GM23338 (cell line): ENCODE data around the gene OCA2.

Experiments used
- CREB1 ChIP-seq: fragments of 250-450 bp; sonication (Bioruptor Pico); IDR thresholded peaks from 2 replicates; pipeline ENCODE4 v1.5.0; 2020; ENCODE audit warnings: low read depth, mild to moderate bottlenecking, moderate library complexity
- CTCF ChIP-seq, 2 experiments: fragments of 200-600 bp in 1 of 2; sonication (generic) in 1 of 2; conservative IDR thresholded peaks; 2 replicates each; pipeline versions ENCODE4 v1.5.1 to v1.6.1; 2016 to 2017; ENCODE audit warnings: antibody characterized with exemption in 2 of 2, low read depth in 2 of 2, mild to moderate bottlenecking in 2 of 2, moderate library complexity in 1 of 2
- ETS1 ChIP-seq: IDR thresholded peaks from 2 replicates; pipeline ENCODE4 v1.6.1; 2016; ENCODE audit warnings: antibody characterized with exemption
- EZH2 ChIP-seq: fragments of 200-600 bp; sonication (generic); IDR thresholded peaks from one replicate; pipeline ENCODE4 v1.8.0; 2017; ENCODE audit warnings: antibody characterized with exemption, mild to moderate bottlenecking, low read depth; ENCODE audit not compliant: unreplicated experiment
- EZH2phosphoT487 ChIP-seq: fragments of 200-600 bp; sonication (generic); IDR thresholded peaks from one replicate; pipeline ENCODE4 v1.8.1; 2018; ENCODE audit warnings: antibody characterized with exemption; ENCODE audit not compliant: unreplicated experiment
- JUNB ChIP-seq: IDR thresholded peaks from one replicate; pipeline ENCODE4 v1.6.1; 2016; ENCODE audit warnings: antibody characterized with exemption; ENCODE audit not compliant: unreplicated experiment
- POLR2AphosphoS5 ChIP-seq: IDR thresholded peaks from 2 replicates; pipeline ENCODE4 v1.6.1; 2016; ENCODE audit warnings: antibody characterized with exemption, low read depth
- REST ChIP-seq: IDR thresholded peaks from one replicate; pipeline ENCODE4 v1.6.1; 2018; ENCODE audit warnings: antibody characterized with exemption; ENCODE audit not compliant: unreplicated experiment
- ZNF114 ChIP-seq: fragments of 250-450 bp; sonication (Bioruptor Pico); IDR thresholded peaks from 2 replicates; pipeline ENCODE4 v1.5.0; 2020; ENCODE audit warnings: mild to moderate bottlenecking, moderate library complexity

GRCh38 chr15:27826902-27827714, 272.0 kb downstream of the OCA2 start:
- TF ChIP-seq ETS1 (no peak), CTCF (conservative IDR thresholded peaks at IDR 0.05; ENCODE audit: low read depth in 2 of 2) (no peak), EZH2 (no peak), REST (no peak), POLR2AphosphoS5 (no peak), JUNB (no peak), EZH2phosphoT487 (no peak), ZNF114 (CRISPR knock-in tag) (no peak), CREB1 (CRISPR knock-in tag) (no peak)
